ENCODE data around the gene MYH11. TPM values are rescaled to one million over a fixed set of nuclear protein-coding genes. Genes with fewer than 3 reads are reported as not detected.

MYH11 gene
- total RNA-seq, 4 donors from 2014 or later, result 121 to 1,349 (median 217) TPM

GRCh38 chr16:15708096-15708495, 148.7 kb downstream of the MYH11 start:
- intact Hi-C loops (cut with DNase I), result no loop called here
- peaks cover 0 to 94% (median 0%) of the 10 kb centered on the region in 3 donors for H3K36me3 ChIP-seq

GRCh38 chr16:15707332-15707731, 149.5 kb downstream of the MYH11 start:
- H3K36me3 ChIP-seq, result peaks cover 0 to 94% (median 0%) of the 10 kb centered on the region in 3 donors
- intact Hi-C loops (cut with DNase I), result no loop called here
- no peak overlapping the region for H3K4me3 ChIP-seq
- no peak for DNase-seq
- no peaks in the 10 kb centered on the region for H3K9me3 ChIP-seq
- peaks cover 0 to 8% (median 0%) of the 10 kb centered on the region in 3 donors for H3K4me1 ChIP-seq
- 79 to 100% methylated on average over 2 of the region's 3 CpGs for WGBS, 2 donors
- no peaks in the 10 kb centered on the region for H3K27me3 ChIP-seq
- TF ChIP-seq, protein P1, sequence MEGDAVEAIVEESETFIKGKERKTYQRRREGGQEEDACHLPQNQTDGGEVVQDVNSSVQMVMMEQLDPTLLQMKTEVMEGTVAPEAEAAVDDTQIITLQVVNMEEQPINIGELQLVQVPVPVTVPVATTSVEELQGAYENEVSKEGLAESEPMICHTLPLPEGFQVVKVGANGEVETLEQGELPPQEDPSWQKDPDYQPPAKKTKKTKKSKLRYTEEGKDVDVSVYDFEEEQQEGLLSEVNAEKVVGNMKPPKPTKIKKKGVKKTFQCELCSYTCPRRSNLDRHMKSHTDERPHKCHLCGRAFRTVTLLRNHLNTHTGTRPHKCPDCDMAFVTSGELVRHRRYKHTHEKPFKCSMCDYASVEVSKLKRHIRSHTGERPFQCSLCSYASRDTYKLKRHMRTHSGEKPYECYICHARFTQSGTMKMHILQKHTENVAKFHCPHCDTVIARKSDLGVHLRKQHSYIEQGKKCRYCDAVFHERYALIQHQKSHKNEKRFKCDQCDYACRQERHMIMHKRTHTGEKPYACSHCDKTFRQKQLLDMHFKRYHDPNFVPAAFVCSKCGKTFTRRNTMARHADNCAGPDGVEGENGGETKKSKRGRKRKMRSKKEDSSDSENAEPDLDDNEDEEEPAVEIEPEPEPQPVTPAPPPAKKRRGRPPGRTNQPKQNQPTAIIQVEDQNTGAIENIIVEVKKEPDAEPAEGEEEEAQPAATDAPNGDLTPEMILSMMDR (IDR thresholded peaks at IDR 0.05), result no peak
- TF ChIP-seq POLR2A (IDR thresholded peaks at IDR 0.05), result no peak
- no peak overlapping the region for H3K27ac ChIP-seq

More at GRCh38 chr16:15708096-15708495, 148.7 kb downstream of the MYH11 start:
- Histone ChIP-seq H3K4me1 (peaks cover 0 to 8% (median 0%) of the 10 kb centered on the region in 3 donors), H3K4me3 (no peak overlapping the region), H3K9me3 (no peaks in the 10 kb centered on the region), H3K27ac (peak overlapping the region in 1 of 4 donors; percentile 13), H3K27me3 (no peaks in the 10 kb centered on the region)
- TF ChIP-seq, protein P1 (IDR thresholded peaks at IDR 0.05), result no peak
- TF ChIP-seq POLR2A (IDR thresholded peaks at IDR 0.05), result no peak
- 78 to 89% methylated on average over 11 to 12 of the region's 12 CpGs for WGBS, 2 donors
- DNase-seq, result no peak

DNA sequence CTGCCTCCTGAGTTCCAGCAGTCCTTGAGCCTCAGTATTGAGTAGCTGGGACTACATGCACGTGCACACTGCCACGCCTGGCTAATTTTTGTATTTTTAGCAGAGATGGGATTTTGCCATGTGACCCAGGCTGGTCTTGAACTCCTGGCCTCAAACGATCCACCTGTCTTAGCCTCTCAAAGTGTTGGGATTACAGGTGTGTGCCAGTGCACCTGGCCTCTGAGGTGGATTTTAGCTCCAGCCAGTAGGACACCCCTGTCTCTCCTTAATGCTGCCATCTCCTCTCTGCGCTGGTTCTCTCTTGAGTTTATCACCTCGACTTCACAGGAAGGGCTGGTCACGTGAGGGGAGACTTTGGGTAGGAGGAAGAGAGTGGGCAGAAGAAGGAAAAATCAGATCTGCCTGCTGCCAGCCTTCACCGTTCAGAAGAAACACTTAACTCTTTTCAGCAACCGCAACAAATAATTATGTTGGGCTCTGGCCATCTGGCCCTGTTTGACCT, 151.7 kb downstream of the MYH11 start:
- intact Hi-C loops (cut with DNase I), result no loop called here
- WGBS, 2 donors, result 50 to 66% methylated on average over 6 to 7 of the region's 8 CpGs
- H3K4me3 ChIP-seq, result no peak overlapping the region
- no peaks in the 10 kb centered on the region for H3K27me3 ChIP-seq
- H3K36me3 ChIP-seq, result peaks cover 1 to 94% (median 5%) of the 10 kb centered on the region in 3 donors
- peaks cover 0 to 6% (median 0%) of the 10 kb centered on the region in 3 donors for H3K4me1 ChIP-seq
- TF ChIP-seq, protein P1 (IDR thresholded peaks at IDR 0.05), result no peak
- no peak for TF ChIP-seq POLR2A (IDR thresholded peaks at IDR 0.05)
- H3K9me3 ChIP-seq, result no peaks in the 10 kb centered on the region
- peak overlapping the region in 2 of 4 donors; percentile 3 to 21 for H3K27ac ChIP-seq
- no peak for DNase-seq

- no peak for TF ChIP-seq POLR2A (IDR thresholded peaks at IDR 0.05)
- TF ChIP-seq, protein P1 (IDR thresholded peaks at IDR 0.05), result peak; percentile 62 to 82 (median 77)
- intact Hi-C loops (cut with DNase I), result no loop called here
- 64 to 65% methylated on average over 6 to 8 of the region's 8 CpGs for WGBS, 2 donors
- H3K27me3 ChIP-seq, result no peaks in the 10 kb centered on the region
- peaks cover 7 to 94% (median 11%) of the 10 kb centered on the region in 3 donors for H3K36me3 ChIP-seq
- H3K9me3 ChIP-seq, result no peaks in the 10 kb centered on the region
- no peak overlapping the region for H3K4me3 ChIP-seq
- H3K27ac ChIP-seq, result peak overlapping the region in 3 of 4 donors; percentile 3 to 10 (median 3)
- H3K4me1 ChIP-seq, result peaks cover 0 to 1% (median 0%) of the 10 kb centered on the region in 3 donors
- no peak for DNase-seq
Measured at GRCh38 chr16:15704545-15704987, 152.3 kb downstream of the MYH11 start.

- TF ChIP-seq, protein P1 (IDR thresholded peaks at IDR 0.05), result no peak
- TF ChIP-seq POLR2A (IDR thresholded peaks at IDR 0.05), result no peak
- 72 to 75% methylated on average over 14 of the region's 14 CpGs for WGBS, 2 donors
- Histone ChIP-seq H3K36me3 (peaks cover 11 to 94% (median 20%) of the 10 kb centered on the region in 3 donors), H3K27ac (peak overlapping the region in 3 of 4 donors; percentile 3 to 52 (median 16)), H3K4me1 (no peaks in the 10 kb centered on the region), H3K9me3 (no peaks in the 10 kb centered on the region), H3K4me3 (no peak overlapping the region), H3K27me3 (no peaks in the 10 kb centered on the region)
- no peak for DNase-seq
- intact Hi-C loops (cut with DNase I), result no loop called here
Measured at GRCh38 chr16:15703029-15703736, 153.6 kb downstream of the MYH11 start.

All from esophagus squamous epithelium (tissue), 5 donors.